NT2/D1 (cell line): ENCODE data around the gene HNRNPA2B1.

Experiments
- DNase-seq: peaks from one replicate; pipeline ENCODE4 v3.0.0-alpha.2; 2011; ENCODE audit warnings: low read depth, low spot score
- H3K27me3 ChIP-seq: 2 replicates; pipeline ENCODE4 v1.6.0; 2011; ENCODE audit warnings: mild to moderate bottlenecking; ENCODE audit not compliant: insufficient read length, insufficient read depth
- H3K36me3 ChIP-seq: 2 replicates; pipeline ENCODE4 v1.6.1; 2011; ENCODE audit warnings: mild to moderate bottlenecking, low read length, mixed read lengths; ENCODE audit not compliant: insufficient read depth, insufficient read length
- H3K4me1 ChIP-seq: 2 replicates; pipeline ENCODE4 v1.5.1; 2011; ENCODE audit not compliant: insufficient read depth, insufficient read length
- H3K4me3 ChIP-seq: 2 replicates; pipeline ENCODE4 v1.5.1; 2011; ENCODE audit warnings: low read depth; ENCODE audit not compliant: insufficient read length
- H3K9ac ChIP-seq: 2 replicates; pipeline ENCODE4 v1.6.0; 2011; ENCODE audit warnings: low read depth; ENCODE audit not compliant: insufficient read length
- H3K9me3 ChIP-seq: 2 replicates; pipeline ENCODE4 v1.5.1; 2011; ENCODE audit warnings: mild to moderate bottlenecking, low read length; ENCODE audit not compliant: insufficient read depth
- SUZ12 ChIP-seq: IDR thresholded peaks from 2 replicates; pipeline ENCODE4 v1.6.1; 2011; ENCODE audit not compliant: insufficient read length, insufficient read depth; ENCODE audit errors: extremely low read depth
- YY1 ChIP-seq: IDR thresholded peaks from 2 replicates; pipeline ENCODE4 v1.6.1; 2011; ENCODE audit not compliant: insufficient read length, insufficient read depth
- ZNF274 ChIP-seq: IDR thresholded peaks from 2 replicates; pipeline ENCODE4 v1.6.1; 2011; ENCODE audit warnings: mild to moderate bottlenecking, low read depth, low read length

The HNRNPA2B1 gene

DNA sequence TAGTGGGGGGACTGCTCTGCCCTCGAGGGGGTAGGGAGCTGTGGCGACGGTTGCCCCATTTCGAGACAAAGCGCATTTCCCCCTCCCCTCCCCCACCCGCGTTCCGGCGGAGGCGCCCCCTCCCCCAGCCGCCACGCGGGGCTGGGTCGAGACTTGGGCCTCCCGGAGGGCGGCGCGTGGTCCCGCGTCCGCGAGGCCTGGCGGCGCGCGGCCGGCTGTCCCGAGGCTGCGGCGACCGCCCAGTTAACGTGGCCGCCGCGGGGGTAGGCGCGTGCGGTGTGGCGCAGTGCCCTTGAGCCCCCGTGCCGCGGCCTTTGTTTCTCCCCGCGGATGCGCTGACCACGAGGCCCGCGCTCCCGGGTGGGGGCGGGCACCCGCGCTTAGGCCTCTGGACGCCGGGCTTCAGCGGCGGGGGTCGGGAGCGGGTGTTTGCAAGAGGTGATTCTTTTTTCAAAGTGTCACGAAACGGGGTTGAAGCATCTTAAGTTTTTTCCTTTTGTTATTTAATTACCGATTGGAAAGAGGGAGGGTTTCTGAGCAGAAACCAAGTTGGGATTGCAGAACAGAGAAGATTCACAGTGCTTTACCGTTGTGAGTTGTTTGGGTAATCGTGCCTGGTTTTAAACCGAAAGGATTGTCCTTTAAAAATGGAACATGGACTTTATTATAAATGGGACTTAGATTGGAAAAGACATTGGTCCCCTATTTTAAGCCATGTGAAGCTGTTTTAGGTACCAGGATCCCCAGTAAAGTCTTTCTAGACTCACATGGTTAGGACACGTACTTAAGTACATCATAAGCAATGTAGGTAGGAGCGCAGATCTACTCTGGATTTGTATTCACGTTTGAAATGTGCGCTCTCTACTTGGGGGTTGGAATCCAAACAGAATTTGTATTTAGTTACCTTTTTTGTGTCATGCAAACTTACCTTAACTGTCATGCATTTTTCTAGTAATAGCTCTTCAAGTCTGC is 1.8 kb upstream of the HNRNPA2B1 start:
- no peak for DNase-seq
- Histone ChIP-seq H3K4me1 (peaks cover 3% of the 10 kb centered on the region), H3K27me3 (no peaks in the 10 kb centered on the region), H3K36me3 (peaks cover 68% of the 10 kb centered on the region), H3K4me3 (peak overlapping the region; percentile 99), H3K9ac (peak overlapping the region; percentile 98), H3K9me3 (no peaks in the 10 kb centered on the region)
- TF ChIP-seq ZNF274 (no peak), YY1 (no peak), SUZ12 (no peak)

DNA sequence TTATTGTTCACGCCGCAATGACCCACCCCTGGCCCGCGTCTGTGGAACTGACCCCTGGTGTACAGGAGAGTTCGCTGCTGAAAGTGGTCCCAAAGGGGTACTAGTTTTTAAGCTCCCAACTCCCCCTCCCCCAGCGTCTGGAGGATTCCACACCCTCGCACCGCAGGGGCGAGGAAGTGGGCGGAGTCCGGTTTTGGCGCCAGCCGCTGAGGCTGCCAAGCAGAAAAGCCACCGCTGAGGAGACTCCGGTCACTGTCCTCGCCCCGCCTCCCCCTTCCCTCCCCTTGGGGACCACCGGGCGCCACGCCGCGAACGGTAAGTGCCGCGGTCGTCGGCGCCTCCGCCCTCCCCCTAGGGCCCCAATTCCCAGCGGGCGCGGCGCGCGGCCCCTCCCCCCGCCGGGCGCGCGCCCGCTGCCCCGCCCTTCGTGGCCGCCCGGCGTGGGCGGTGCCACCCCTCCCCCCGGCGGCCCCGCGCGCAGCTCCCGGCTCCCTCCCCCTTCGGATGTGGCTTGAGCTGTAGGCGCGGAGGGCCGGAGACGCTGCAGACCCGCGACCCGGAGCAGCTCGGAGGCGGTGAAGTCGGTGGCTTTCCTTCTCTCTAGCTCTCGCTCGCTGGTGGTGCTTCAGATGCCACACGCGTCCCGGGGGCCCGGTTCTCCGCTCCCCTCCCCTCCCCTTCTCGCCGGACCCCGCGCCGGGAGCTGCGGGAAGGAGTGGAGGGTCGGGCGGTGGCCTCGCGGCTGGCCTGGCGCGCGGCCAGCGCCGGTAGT is 887 bp upstream of the HNRNPA2B1 start, which contains the start of gene CBX3:
Gene CBX3 (plus strand): TSS at position 499 of the 772 bp plus-strand sequence. CDS start 1,254 bp downstream, outside the sequence.
- no peaks in the 10 kb centered on the region for H3K9me3 ChIP-seq
- H3K36me3 ChIP-seq: peaks cover 68% of the 10 kb centered on the region
- peaks cover 3% of the 10 kb centered on the region for H3K4me1 ChIP-seq
- peak within 1 kb of the TSS; percentile 99 for H3K4me3 ChIP-seq
- TF ChIP-seq SUZ12: no peak
- TF ChIP-seq ZNF274: no peak
- TF ChIP-seq YY1: no peak
- DNase-seq: peak; percentile 97
- H3K9ac ChIP-seq: peak within 1 kb of the TSS; percentile 100
- H3K27me3 ChIP-seq: no peaks in the 10 kb centered on the region

DNA sequence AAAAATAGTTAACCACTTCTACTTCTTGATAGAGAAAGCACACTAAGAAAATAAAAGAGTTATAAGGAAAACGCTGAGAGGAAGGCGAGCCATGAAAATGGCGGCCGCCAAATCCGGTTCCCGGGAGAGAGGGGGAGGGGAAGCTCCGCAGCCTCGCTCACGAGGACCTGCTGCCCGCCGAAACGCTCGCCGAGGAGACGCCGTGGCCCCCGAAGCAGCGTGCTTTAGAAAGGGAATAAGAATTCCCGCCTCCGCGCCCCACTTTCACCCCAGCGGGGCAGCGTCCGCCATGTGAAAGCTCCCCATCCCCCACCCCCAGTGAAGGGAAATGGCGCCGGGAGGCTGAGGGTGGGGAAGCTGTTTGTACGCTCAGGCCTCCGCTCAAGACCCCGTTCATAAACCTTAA is 505 bp downstream of the HNRNPA2B1 start:
- TF ChIP-seq YY1 (peak; percentile 69), ZNF274 (no peak)
- H3K9ac ChIP-seq: peak overlapping the region; percentile 100
- DNase-seq: no peak

DNA sequence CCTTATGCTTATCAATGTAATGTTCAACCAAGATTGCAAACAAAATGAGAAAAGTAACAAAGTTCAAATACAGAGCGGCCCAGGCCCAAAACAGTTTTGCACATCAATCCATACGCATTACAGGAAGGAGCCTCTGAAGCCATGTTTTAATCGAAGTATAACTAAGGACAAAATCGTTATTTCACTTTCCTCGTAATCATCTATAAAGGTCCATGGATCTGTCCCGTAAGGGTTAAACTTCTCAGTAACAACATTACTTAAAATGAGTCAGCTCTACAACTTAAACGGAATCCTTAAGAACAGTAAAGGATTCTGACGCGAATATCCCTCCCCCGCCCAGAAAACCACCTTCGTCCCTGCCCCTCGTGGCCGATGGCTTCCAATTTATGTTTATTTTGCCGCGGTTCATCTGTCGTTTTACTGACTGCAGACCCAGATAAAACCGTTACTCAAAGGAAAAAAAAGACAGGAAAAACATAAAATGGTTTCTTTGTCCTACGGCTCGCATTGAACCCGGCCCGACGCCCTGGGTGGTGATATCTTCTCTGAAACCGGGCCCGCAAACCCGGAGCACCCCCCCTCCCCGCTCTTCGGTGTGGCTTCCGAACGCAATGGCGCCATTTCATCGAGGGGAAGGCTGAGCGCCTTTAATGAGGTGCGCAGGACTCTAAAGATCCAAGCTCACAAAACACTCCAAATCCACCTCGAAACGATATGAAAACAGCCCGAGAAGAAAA is 1.1 kb downstream of the HNRNPA2B1 start:
- no peaks in the 10 kb centered on the region for H3K4me1 ChIP-seq
- H3K27me3 ChIP-seq: no peaks in the 10 kb centered on the region
- TF ChIP-seq ZNF274 (no peak), SUZ12 (no peak), YY1 (no peak)
- H3K36me3 ChIP-seq: peaks cover 72% of the 10 kb centered on the region
- no peak for DNase-seq
- H3K9me3 ChIP-seq: no peaks in the 10 kb centered on the region
- H3K4me3 ChIP-seq: peak overlapping the region; percentile 99
- peak overlapping the region; percentile 100 for H3K9ac ChIP-seq

More for the DNA sequence above, 505 bp downstream of the HNRNPA2B1 start:
- H3K4me3 ChIP-seq: peak overlapping the region; percentile 99
- no peaks in the 10 kb centered on the region for H3K27me3 ChIP-seq
- H3K9me3 ChIP-seq: no peaks in the 10 kb centered on the region
- H3K4me1 ChIP-seq: no peaks in the 10 kb centered on the region
- H3K36me3 ChIP-seq: peaks cover 71% of the 10 kb centered on the region

DNA sequence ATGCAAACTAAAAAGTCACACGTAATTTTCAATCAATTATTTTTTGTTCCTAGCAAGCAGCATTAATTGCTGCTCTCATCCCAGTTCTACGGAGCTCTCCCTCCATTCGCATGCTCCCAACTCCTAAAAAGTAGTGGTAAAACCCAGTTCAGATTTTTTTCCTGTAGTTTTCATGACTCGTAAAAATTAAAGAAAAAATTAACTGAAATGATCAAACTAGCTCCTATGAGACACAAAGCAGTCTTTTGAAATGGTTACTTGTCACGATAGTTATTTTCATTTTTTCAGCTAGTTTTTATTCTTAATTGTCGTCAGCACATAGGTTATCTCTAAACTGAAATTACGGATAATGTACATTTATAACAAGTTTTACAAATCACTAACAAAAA is 1.8 kb downstream of the HNRNPA2B1 start:
- DNase-seq: no peak
- no peak for TF ChIP-seq ZNF274
- no peak for TF ChIP-seq SUZ12
- no peak for TF ChIP-seq YY1
- no peaks in the 10 kb centered on the region for H3K9me3 ChIP-seq
- peak overlapping the region; percentile 100 for H3K9ac ChIP-seq
- no peaks in the 10 kb centered on the region for H3K4me1 ChIP-seq
- no peaks in the 10 kb centered on the region for H3K27me3 ChIP-seq
- peak overlapping the region; percentile 99 for H3K4me3 ChIP-seq
- peaks cover 74% of the 10 kb centered on the region for H3K36me3 ChIP-seq

DNA sequence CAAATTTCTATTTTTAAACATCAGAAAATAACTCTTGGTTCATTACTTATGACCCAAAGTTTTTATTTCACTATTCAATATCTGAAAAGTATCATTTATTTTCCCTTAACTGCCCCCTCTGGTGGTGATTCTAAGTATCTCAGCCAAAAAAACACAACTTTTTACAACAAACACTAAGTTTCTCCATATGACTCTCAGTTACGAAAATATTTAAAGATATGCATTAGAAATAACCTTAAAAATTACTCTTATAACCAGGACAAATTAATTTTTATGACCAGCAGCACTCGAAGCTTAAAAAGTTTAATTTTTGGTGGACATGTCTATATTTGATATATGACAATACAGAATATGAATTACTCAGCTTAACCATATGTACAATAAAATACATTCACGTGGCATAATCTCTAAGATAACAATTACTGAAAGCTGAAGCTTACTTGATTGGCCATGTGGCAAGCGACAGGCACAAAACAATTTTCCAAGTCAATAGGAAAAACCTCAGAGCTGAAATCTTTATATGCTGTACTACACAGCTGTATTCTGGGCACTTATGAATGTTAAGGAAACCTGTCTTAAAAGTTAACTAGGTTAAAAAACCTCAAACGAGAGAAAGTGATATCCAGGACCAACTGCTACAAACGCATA is 2.3 kb downstream of the HNRNPA2B1 start:
- DNase-seq: no peak
- H3K36me3 ChIP-seq: peaks cover 74% of the 10 kb centered on the region
- H3K27me3 ChIP-seq: no peaks in the 10 kb centered on the region
- H3K9ac ChIP-seq: peak overlapping the region; percentile 100
- H3K4me3 ChIP-seq: peak overlapping the region; percentile 99
- H3K4me1 ChIP-seq: no peaks in the 10 kb centered on the region
- no peaks in the 10 kb centered on the region for H3K9me3 ChIP-seq
- TF ChIP-seq ZNF274 (no peak), YY1 (no peak), SUZ12 (no peak)
